Adipocyte (in vitro differentiated cells): ENCODE measurements around the gene KDM2A.

Experiments
- DNase-seq: peaks from one replicate; pipeline ENCODE4 v3.0.0-alpha.2; 2015; ENCODE audit warnings: low read depth
- H3K27me3 ChIP-seq: replicated peaks from 2 replicates; pipeline ENCODE4 v1.7.0; 2013; ENCODE audit warnings: mild to moderate bottlenecking, low read length, moderate library complexity; ENCODE audit not compliant: control insufficient read depth, insufficient read depth
- H3K36me3 ChIP-seq: 2 replicates; pipeline ENCODE4 v1.7.0; 2013; ENCODE audit warnings: low read length, mild to moderate bottlenecking, moderate library complexity; ENCODE audit not compliant: control insufficient read depth, insufficient read depth, severe bottlenecking
- H3K4me1 ChIP-seq: 2 replicates; pipeline ENCODE4 v1.7.0; 2013; ENCODE audit warnings: mild to moderate bottlenecking, low read length, moderate library complexity; ENCODE audit not compliant: control insufficient read depth, insufficient read depth
- H3K4me3 ChIP-seq: 2 replicates; pipeline ENCODE4 v1.7.0; 2013; ENCODE audit warnings: mild to moderate bottlenecking, low read length, moderate library complexity
- H3K9ac ChIP-seq: 2 replicates; pipeline ENCODE4 v1.7.0; 2013; ENCODE audit warnings: mild to moderate bottlenecking, low read length, moderate library complexity
- H3K9me3 ChIP-seq: 2 replicates; pipeline ENCODE4 v1.7.0; 2013; ENCODE audit warnings: mild to moderate bottlenecking, low read length, moderate library complexity; ENCODE audit not compliant: control insufficient read depth

Gene KDM2A

DNA sequence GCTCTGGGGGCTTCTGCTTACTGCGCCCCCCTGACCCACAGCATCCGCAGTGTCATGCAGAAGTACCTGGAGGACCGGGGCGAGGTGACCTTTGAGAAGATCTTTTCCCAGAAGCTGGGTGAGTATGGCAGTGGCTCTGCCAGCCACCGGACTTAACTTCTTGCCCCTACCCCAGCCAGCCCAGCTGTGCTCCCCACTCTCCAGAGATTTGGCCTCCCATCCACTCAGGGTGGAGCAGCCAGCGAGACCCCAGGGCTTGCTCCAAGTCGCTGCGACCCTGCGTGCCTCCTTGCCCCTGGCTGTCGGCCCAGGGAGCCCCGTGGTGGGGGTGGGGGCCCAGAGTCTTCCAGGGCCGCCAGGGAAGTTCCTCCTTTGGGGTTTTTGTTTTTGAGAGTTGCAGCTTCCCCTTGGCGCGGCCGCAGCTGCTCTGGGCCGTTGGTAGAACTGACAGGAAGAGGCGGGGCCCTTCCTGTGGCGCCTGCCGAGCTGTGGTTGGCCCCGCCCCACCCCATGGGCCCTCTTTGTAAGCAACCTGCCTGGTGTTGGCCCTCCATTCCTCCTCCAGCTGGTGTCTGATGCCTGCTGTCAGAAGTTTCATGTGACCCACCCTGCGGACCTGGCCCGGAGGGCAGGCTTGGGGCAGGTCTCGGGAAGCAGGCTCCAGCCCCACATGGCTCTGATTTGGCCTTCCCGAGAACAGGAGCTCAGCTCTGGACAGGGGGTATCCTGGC is 158.3 kb downstream of the KDM2A start:
- H3K4me3 ChIP-seq = peak overlapping the region; percentile 78
- H3K36me3 ChIP-seq = peaks cover 33% of the 10 kb centered on the region
- no peaks in the 10 kb centered on the region for H3K27me3 ChIP-seq
- H3K9me3 ChIP-seq = no peaks in the 10 kb centered on the region
- H3K4me1 ChIP-seq = peaks cover 31% of the 10 kb centered on the region
- no peak for DNase-seq
- peak overlapping the region; percentile 89 for H3K9ac ChIP-seq

DNA sequence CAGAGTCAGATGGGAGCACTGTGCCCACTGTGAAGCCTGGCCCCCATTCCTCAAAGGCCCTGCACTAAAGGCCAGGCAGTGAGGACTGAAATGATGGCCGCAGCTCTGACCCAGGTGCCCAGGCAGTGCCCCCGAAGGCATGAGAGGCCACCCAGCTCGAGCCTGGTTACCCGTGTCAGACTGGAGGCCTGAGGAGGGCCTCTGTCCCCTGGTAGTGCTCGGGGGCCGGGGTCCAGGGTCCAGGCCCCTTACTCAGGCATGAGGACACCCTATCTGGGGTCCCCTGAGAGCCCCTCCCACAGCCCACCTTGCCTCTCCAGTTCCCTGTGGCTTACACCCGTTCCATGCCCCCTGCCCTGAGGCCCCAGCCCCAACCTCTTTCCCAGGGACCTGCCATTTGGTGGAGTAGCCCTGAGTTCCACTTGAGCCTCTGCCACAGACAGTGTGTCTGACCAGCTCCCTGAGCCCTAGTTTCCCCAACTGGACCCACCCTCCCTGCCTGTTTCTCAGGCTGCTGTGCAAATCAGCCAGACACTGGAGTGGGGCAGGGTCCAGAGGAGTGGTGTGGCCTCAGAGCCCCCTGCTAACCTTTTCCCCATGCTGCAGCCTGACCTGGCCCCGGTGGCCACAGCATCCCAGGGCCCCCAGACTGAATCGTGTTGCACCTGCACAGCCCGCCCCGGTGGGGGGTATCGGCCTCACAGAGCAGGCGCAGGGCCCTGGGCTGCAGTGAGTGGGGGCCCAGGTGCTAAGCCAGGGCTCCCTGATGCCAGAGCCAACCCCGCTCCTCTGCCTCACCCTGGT is 159.3 kb downstream of the KDM2A start:
- Histone ChIP-seq H3K9ac (peak overlapping the region; percentile 89), H3K27me3 (no peaks in the 10 kb centered on the region), H3K36me3 (peaks cover 42% of the 10 kb centered on the region), H3K4me3 (no peak overlapping the region), H3K4me1 (peaks cover 22% of the 10 kb centered on the region), H3K9me3 (no peaks in the 10 kb centered on the region)
- DNase-seq = no peak

DNA sequence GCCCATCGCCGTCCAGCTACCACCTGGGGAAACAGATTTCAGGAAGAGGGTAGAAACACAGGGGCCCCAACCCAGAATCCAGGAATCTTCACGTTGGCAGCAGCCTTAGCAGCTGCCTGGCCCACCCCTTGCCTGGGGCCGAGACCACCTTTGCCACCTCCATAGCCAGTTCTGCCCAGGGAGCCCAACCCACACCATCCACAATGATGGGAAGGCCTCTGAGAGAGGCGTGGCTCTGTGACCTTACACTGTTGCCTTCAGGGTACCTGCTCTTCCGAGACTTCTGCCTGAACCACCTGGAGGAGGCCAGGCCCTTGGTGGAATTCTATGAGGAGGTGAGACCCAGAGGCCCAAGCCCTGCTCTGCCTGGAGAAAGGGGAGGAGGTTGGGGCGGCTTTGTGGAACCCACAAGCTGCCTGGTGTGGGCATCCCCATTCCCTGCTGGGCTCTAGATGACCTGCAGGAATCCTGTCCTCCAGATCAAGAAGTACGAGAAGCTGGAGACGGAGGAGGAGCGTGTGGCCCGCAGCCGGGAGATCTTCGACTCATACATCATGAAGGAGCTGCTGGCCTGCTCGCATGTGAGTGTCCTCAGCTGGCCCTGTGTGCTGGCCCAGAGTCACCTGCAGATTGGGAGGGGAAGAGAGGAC is 160.0 kb downstream of the KDM2A start:
- H3K36me3 ChIP-seq = peaks cover 49% of the 10 kb centered on the region

DNA sequence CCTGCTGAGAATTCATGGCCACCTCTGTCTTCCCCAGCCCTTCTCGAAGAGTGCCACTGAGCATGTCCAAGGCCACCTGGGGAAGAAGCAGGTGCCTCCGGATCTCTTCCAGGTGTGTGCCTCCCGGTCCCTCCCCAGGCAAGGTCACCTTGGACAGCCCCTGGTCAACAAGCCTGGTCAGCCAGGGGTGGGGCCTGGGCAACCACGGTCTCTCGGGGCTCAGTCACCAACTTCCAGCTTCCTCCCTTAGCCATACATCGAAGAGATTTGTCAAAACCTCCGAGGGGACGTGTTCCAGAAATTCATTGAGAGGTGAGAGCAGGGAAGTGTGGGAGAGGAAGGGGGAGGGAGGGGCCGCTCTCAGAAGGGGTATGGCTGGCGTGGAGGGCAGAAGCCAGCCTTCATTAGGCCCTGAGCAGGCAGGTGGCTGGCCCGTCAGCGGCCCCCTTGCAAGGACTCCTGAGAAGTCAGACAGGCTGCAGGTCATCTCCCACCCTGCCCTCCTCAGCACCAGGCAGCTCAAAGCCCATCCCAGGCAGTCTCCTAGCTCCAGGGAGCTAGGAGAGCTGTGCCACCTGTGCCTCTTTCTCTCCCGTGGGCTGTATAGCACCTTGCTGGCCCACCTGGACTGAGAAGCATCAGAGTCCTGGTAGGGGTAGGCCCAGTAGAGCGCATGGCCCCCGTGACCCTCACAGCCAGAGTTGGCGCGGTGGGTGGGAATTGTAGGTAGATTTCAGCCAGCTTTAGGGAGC is 160.7 kb downstream of the KDM2A start:
- H3K36me3 ChIP-seq = peaks cover 56% of the 10 kb centered on the region
- DNase-seq = no peak
- no peak overlapping the region for H3K9ac ChIP-seq
- H3K27me3 ChIP-seq = no peaks in the 10 kb centered on the region
- H3K4me3 ChIP-seq = no peak overlapping the region
- H3K9me3 ChIP-seq = no peaks in the 10 kb centered on the region
- H3K4me1 ChIP-seq = peaks cover 21% of the 10 kb centered on the region

More for the DNA sequence above, 160.0 kb downstream of the KDM2A start:
- Histone ChIP-seq H3K27me3 (no peaks in the 10 kb centered on the region), H3K9me3 (no peaks in the 10 kb centered on the region), H3K9ac (peak overlapping the region; percentile 20), H3K4me1 (peaks cover 21% of the 10 kb centered on the region), H3K4me3 (no peak overlapping the region)
- DNase-seq = no peak

DNA sequence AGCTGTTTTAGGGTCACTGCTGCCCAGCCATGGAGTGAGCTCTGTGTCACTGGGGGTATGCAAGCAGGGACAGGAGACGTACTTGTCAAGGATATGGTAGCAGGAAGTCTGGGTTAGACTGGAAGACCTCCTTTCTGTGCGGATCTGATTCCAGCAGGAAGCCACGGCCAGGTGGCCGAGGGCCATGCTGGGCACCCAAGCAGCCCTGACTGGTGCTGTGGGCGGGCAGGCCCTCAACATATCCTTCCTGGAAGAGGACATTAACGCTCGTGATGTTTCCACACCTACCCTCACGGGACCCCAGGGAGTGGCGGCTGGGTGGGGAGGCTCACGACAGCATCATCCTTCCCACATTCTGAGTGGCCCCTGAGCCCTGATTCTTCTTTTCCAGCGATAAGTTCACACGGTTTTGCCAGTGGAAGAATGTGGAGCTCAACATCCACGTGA is 161.3 kb downstream of the KDM2A start:
- Histone ChIP-seq H3K9me3 (no peaks in the 10 kb centered on the region), H3K27me3 (no peaks in the 10 kb centered on the region), H3K9ac (no peak overlapping the region), H3K4me3 (no peak overlapping the region), H3K4me1 (peaks cover 21% of the 10 kb centered on the region), H3K36me3 (peaks cover 61% of the 10 kb centered on the region)
- no peak for DNase-seq

DNA sequence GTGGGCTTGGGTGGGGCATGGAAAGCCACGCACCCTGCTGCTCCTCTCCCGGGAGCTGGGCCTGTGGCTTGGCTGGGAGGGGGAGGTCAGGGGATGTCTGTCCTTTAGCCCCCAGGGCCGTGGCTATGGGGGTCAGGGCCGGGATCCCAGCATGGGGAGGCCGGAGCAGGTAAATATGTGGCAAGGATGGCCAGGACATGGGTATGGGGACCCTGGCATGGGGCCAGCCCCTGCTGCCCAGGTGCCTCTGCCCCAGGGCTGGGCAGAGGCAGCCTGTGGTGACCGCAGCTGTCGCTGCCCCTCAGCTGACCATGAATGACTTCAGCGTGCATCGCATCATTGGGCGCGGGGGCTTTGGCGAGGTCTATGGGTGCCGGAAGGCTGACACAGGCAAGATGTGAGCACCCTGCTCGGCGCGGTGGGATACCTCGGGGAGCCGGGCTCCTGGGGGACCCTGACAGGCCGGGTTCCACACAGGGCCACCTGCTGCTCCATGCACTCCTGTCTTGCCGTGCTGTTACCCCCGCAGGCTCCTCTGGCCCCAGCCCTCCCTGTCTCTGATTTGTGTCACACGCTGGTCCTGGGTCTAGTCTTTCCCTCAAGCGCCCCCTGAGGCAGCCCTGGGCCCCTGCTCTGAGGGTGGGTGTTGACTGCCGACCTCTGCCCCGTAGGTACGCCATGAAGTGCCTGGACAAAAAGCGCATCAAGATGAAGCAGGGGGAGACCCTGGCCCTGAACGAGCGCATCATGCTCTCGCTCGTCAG is 161.9 kb downstream of the KDM2A start:
- Histone ChIP-seq H3K4me1 (peaks cover 21% of the 10 kb centered on the region), H3K4me3 (no peak overlapping the region), H3K36me3 (peaks cover 67% of the 10 kb centered on the region), H3K9me3 (no peaks in the 10 kb centered on the region), H3K27me3 (no peaks in the 10 kb centered on the region), H3K9ac (no peak overlapping the region)
- no peak for DNase-seq

DNA sequence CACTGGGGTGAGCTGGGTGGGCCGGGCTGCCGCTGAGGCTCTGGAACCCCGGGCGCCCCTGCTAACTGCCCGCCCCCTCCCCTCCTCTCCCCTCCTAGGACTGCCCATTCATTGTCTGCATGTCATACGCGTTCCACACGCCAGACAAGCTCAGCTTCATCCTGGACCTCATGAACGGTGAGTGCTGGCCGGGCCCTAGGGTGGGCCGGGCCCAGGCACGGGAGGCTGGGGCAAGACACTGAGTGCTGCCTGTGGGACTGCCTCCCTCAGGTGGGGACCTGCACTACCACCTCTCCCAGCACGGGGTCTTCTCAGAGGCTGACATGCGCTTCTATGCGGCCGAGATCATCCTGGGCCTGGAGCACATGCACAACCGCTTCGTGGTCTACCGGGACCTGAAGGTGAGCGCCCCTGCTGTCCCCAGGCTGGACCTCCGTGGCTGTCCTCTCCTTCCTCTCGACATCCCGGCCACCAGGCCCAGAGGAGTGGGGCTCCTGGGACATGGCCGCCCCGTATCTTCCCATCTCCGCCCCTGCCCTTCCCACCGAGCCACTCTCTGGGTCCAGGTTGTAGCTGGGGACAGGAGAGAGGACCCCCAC is 162.6 kb downstream of the KDM2A start:
- Histone ChIP-seq H3K4me1 (peaks cover 18% of the 10 kb centered on the region), H3K4me3 (no peak overlapping the region), H3K9ac (no peak overlapping the region), H3K36me3 (peaks cover 67% of the 10 kb centered on the region), H3K9me3 (no peaks in the 10 kb centered on the region), H3K27me3 (no peaks in the 10 kb centered on the region)
- DNase-seq = no peak

DNA sequence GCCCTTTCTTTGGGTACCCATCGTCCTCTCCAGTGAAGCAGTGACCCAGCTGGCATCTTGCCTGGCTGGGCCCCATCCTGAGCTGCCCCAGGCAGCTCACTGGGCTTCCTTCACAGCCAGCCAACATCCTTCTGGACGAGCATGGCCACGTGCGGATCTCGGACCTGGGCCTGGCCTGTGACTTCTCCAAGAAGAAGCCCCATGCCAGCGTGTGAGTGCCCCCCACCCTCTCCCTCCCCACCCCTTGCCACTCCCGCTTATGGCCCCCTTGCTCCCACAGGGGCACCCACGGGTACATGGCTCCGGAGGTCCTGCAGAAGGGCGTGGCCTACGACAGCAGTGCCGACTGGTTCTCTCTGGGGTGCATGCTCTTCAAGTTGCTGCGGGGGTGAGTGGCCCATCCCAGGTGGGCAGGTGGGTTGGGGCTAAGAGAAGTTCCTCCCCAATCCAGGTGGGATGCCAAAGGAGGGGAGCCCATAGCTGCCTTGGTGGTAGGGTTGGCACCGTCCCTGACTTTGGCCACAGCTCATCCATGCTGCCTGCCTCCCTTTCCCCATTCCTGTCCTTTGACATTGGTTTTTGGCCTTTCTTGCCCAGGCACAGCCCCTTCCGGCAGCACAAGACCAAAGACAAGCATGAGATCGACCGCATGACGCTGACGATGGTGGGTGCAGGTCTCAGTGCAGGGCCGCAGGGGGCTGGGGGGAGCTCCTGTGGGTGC is 163.3 kb downstream of the KDM2A start:
- H3K4me3 ChIP-seq = no peak overlapping the region
- no peaks in the 10 kb centered on the region for H3K9me3 ChIP-seq
- H3K36me3 ChIP-seq = peaks cover 73% of the 10 kb centered on the region
- no peaks in the 10 kb centered on the region for H3K27me3 ChIP-seq
- DNase-seq = no peak
- no peak overlapping the region for H3K9ac ChIP-seq
- H3K4me1 ChIP-seq = peaks cover 12% of the 10 kb centered on the region

DNA sequence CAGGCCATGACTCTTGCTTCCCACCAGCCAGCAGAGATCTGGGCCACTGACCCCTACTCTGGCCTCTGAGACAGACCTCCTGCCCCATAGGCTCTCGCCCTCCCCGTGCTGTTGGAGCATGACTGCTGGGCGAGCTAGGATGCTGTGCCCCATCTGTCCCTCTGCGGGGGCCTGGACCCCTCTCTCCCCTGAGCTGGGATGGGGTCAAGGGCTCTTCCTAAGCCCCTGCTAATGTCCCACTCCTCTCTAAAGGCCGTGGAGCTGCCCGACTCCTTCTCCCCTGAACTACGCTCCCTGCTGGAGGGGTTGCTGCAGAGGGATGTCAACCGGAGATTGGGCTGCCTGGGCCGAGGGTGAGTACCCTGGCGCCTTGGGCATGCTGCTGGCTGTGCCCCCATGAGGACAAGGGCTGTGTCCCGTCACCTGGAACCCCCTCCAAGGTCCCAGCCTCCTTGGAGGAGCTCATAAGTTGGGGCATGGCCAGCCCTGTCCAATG is 163.9 kb downstream of the KDM2A start:
- H3K27me3 ChIP-seq = no peaks in the 10 kb centered on the region
- no peak overlapping the region for H3K9ac ChIP-seq
- peaks cover 9% of the 10 kb centered on the region for H3K4me1 ChIP-seq
- H3K4me3 ChIP-seq = no peak overlapping the region
- DNase-seq = no peak
- peaks cover 73% of the 10 kb centered on the region for H3K36me3 ChIP-seq
- H3K9me3 ChIP-seq = no peaks in the 10 kb centered on the region
